H1 (cell line): Measurements from ENCODE around the gene SPDYA. TPM values are rescaled to one million over a fixed set of nuclear protein-coding genes. Genes with fewer than 3 reads are reported as not detected.

Experiments used
- CTCF ChIA-PET: fragments of 300-600 bp; sonication (Branson Sonifier 250); formaldehyde crosslinking; loops from one replicate; lab custom pipeline; 2021; ENCODE audit not compliant: partially characterized antibody; lab: Charles Lee
- POLR2A ChIA-PET: fragments of 300-600 bp; sonication (Branson Sonifier 250); formaldehyde crosslinking; loops from one replicate; lab custom pipeline; 2021; ENCODE audit warnings: inconsistent platforms; ENCODE audit not compliant: partially characterized antibody; lab: Charles Lee
- DNase-seq, 2 experiments: peaks; one replicate each; pipeline versions ENCODE4 v3.0.0 to v3.0.0-alpha.2; 2010 to 2022; ENCODE audit warnings: low spot score in 2 of 2, low read depth in 1 of 2, mixed read lengths in 1 of 2
- FAIRE-seq: peaks from 2 replicates; lab custom pipeline; 2011; peaks lifted over from hg19 to GRCh38; lab: Jason Lieb, UNC
- H2AFZ ChIP-seq: 2 replicates; pipeline ENCODE4 v1.8.1; 2012; ENCODE audit warnings: low read length, inconsistent platforms
- H2AK5ac ChIP-seq: 2 replicates; pipeline ENCODE4 v1.6.1; 2013; ENCODE audit warnings: low read depth, low read length
- H2BK120ac ChIP-seq: replicated peaks from 2 replicates; pipeline ENCODE3; 2013; ENCODE audit warnings: low read depth, low read length, inconsistent platforms
- H2BK12ac ChIP-seq: 2 replicates; pipeline ENCODE4 v1.6.1; 2013; ENCODE audit warnings: low read depth, low read length
- H2BK15ac ChIP-seq: 2 replicates; pipeline ENCODE4 v1.6.1; 2013; ENCODE audit warnings: low read length
- H2BK20ac ChIP-seq: 2 replicates; pipeline ENCODE4 v1.6.1; 2013; ENCODE audit warnings: low read length
- H2BK5ac ChIP-seq: 2 replicates; pipeline ENCODE4 v1.6.1; 2013; ENCODE audit warnings: low read depth, low read length
- H3K14ac ChIP-seq: 2 replicates; pipeline ENCODE4 v1.6.1; 2013; ENCODE audit warnings: inconsistent platforms; ENCODE audit not compliant: insufficient read length
- H3K18ac ChIP-seq: 2 replicates; pipeline ENCODE4 v1.6.1; 2013; ENCODE audit warnings: low read length; ENCODE audit errors: extremely low read depth
- H3K23ac ChIP-seq: 2 replicates; pipeline ENCODE4 v1.6.1; 2013; ENCODE audit warnings: inconsistent platforms; ENCODE audit not compliant: insufficient read length
- H3K23me2 ChIP-seq: 2 replicates; pipeline ENCODE4 v1.6.1; 2013; ENCODE audit warnings: low read depth, low read length
- H3K27ac ChIP-seq: 2 replicates; pipeline ENCODE4 v1.6.1; 2011; ENCODE audit warnings: low read depth, low read length, inconsistent platforms
- H3K27me3 ChIP-seq, 4 experiments: replicated peaks in 1 of 4; 1 replicate in 1 of 4; 2 replicates in 3 of 4; pipeline versions ENCODE4 v1.6.1 to v1.8.1; 2011 to 2013; ENCODE audit warnings: low read length in 3 of 4, mild to moderate bottlenecking in 3 of 4, inconsistent platforms in 2 of 4, mixed read lengths in 2 of 4, moderate library complexity in 1 of 4; ENCODE audit not compliant: control insufficient read depth in 3 of 4, insufficient read depth in 3 of 4; ENCODE audit errors: extremely low read depth in 1 of 4
- H3K36me3 ChIP-seq, 4 experiments: 2 replicates each; pipeline versions ENCODE4 v1.6.1 to v1.8.1; 2011 to 2013; ENCODE audit warnings: mild to moderate bottlenecking in 4 of 4, low read length in 3 of 4, moderate library complexity in 2 of 4, control low read depth in 1 of 4, inconsistent platforms in 1 of 4; ENCODE audit not compliant: insufficient read depth in 4 of 4, control insufficient read depth in 2 of 4
- H3K4ac ChIP-seq: replicated peaks from 2 replicates; pipeline ENCODE3; 2013; ENCODE audit warnings: low read length, low read depth, mixed read lengths, inconsistent platforms; ENCODE audit not compliant: insufficient read length
- H3K4me1 ChIP-seq, 4 experiments: replicated peaks in 1 of 4; 1 replicate in 1 of 4; 2 replicates in 3 of 4; pipeline versions ENCODE4 v1.6.1 to v1.8.1; 2011 to 2013; ENCODE audit warnings: low read length in 3 of 4, inconsistent platforms in 2 of 4, mixed read lengths in 1 of 4; ENCODE audit not compliant: insufficient read depth in 4 of 4, control insufficient read depth in 3 of 4
- H3K4me2 ChIP-seq, 2 experiments: 2 replicates each; pipeline versions ENCODE4 v1.6.1 to v1.8.1; 2011 to 2013; ENCODE audit warnings: low read depth in 2 of 2, low read length in 2 of 2, control low read depth in 1 of 2, inconsistent platforms in 1 of 2, mild to moderate bottlenecking in 1 of 2; ENCODE audit not compliant: insufficient read depth in 1 of 2
- H3K4me3 ChIP-seq, 4 experiments: fragments of 200-600, 300-600 bp in 1 of 4; sonication (generic), shearing (Covaris generic), sonication (Bioruptor Twin) in 1 of 4; 2 replicates each; pipeline versions ENCODE4 v1.5.1 to v1.8.1; 2011 to 2016; ENCODE audit warnings: low read length in 4 of 4, low read depth in 3 of 4, control low read depth in 2 of 4, inconsistent platforms in 2 of 4, mild to moderate bottlenecking in 2 of 4, mixed read lengths in 1 of 4, moderate library complexity in 1 of 4; ENCODE audit not compliant: insufficient read depth in 2 of 4; ENCODE audit errors: extremely low read depth in 1 of 4
- H3K56ac ChIP-seq: replicated peaks from 2 replicates; pipeline ENCODE3; 2013; ENCODE audit warnings: low read depth, mild to moderate bottlenecking, mixed read lengths, low read length, inconsistent platforms; ENCODE audit not compliant: insufficient read length
- H3K79me1 ChIP-seq: 2 replicates; pipeline ENCODE4 v1.6.1; 2013; ENCODE audit warnings: low read depth, low read length, control low read depth
- H3K79me2 ChIP-seq, 2 experiments: 2 replicates each; pipeline versions ENCODE4 v1.6.1 to v1.8.1; 2012 to 2013; ENCODE audit warnings: low read length in 2 of 2, mild to moderate bottlenecking in 2 of 2, inconsistent platforms in 1 of 2; ENCODE audit not compliant: insufficient read depth in 2 of 2, control insufficient read depth in 1 of 2
- H3K9ac ChIP-seq, 4 experiments: replicated peaks in 1 of 4; 1 replicate in 1 of 4; 2 replicates in 3 of 4; pipeline versions ENCODE4 v1.6.1 to v1.8.1; 2011 to 2013; ENCODE audit warnings: low read depth in 3 of 4, low read length in 3 of 4, control low read depth in 2 of 4, mild to moderate bottlenecking in 2 of 4, moderate library complexity in 2 of 4, inconsistent platforms in 1 of 4; ENCODE audit errors: extremely low read depth in 1 of 4
- H3K9me3 ChIP-seq, 2 experiments: 2 replicates each; pipeline versions ENCODE4 v1.6.1 to v1.8.1; 2012 to 2013; ENCODE audit warnings: mild to moderate bottlenecking in 2 of 2, moderate library complexity in 2 of 2, control low read depth in 1 of 2, inconsistent platforms in 1 of 2, low read depth in 1 of 2, low read length in 1 of 2, mixed read lengths in 1 of 2; ENCODE audit not compliant: insufficient read depth in 2 of 2
- H4K20me1 ChIP-seq, 2 experiments: replicated peaks in 1 of 2; 2 replicates each; pipeline versions ENCODE3 to v1.8.1; 2011 to 2013; ENCODE audit warnings: inconsistent platforms in 2 of 2, low read length in 2 of 2, mild to moderate bottlenecking in 1 of 2; ENCODE audit not compliant: insufficient read depth in 2 of 2, control insufficient read depth in 1 of 2
- H4K5ac ChIP-seq: 2 replicates; pipeline ENCODE4 v1.6.1; 2013; ENCODE audit warnings: low read length, low read depth, mixed read lengths, inconsistent platforms; ENCODE audit not compliant: insufficient read length
- H4K8ac ChIP-seq: 2 replicates; pipeline ENCODE4 v1.8.0; 2013; ENCODE audit warnings: mild to moderate bottlenecking, moderate library complexity, low read length, inconsistent platforms; ENCODE audit not compliant: insufficient read depth; ENCODE audit errors: extremely low read depth
- H4K91ac ChIP-seq: replicated peaks from 2 replicates; pipeline ENCODE3; 2013; ENCODE audit warnings: low read length, mixed read lengths, inconsistent platforms; ENCODE audit not compliant: insufficient read length
- BACH1 ChIP-seq: IDR thresholded peaks from 2 replicates; pipeline ENCODE4 v1.6.1; 2012; ENCODE audit warnings: low read length, improper control_type of control experiment
- CHD2 ChIP-seq: IDR thresholded peaks from 2 replicates; pipeline ENCODE4 v1.6.1; 2012; ENCODE audit warnings: low read length, improper control_type of control experiment
- JUN ChIP-seq: IDR thresholded peaks from 2 replicates; pipeline ENCODE4 v1.6.1; 2011; ENCODE audit warnings: low read depth, mild to moderate bottlenecking, improper control_type of control experiment, low read length
- KDM1A ChIP-seq: fragments of 200-600, 300-600 bp; sonication (generic); IDR thresholded peaks from 2 replicates; pipeline ENCODE4 v1.7.1; 2016; ENCODE audit warnings: mild to moderate bottlenecking, low read length, borderline replicate concordance
- PHF8 ChIP-seq: fragments of 200-600 bp; sonication (generic); conservative IDR thresholded peaks from 2 replicates; pipeline ENCODE4 v1.7.1; 2012; ENCODE audit warnings: low read depth, mild to moderate bottlenecking, inconsistent platforms, low read length, moderate library complexity
- POLR2AphosphoS5 ChIP-seq: IDR thresholded peaks from 2 replicates; pipeline ENCODE4 v1.6.1; 2011; ENCODE audit warnings: low read depth, low read length
- RBBP5 ChIP-seq: IDR thresholded peaks from 2 replicates; pipeline ENCODE4 v1.7.1; 2012; ENCODE audit warnings: low read depth, mild to moderate bottlenecking, inconsistent platforms, low read length, moderate library complexity, borderline replicate concordance
- RNF2 ChIP-seq: fragments of 200-900, 300-1000 bp; sonication (generic); IDR thresholded peaks from 2 replicates; pipeline ENCODE4 v1.7.1; 2016; ENCODE audit warnings: borderline replicate concordance, low read depth, mild to moderate bottlenecking, antibody characterized with exemption, low read length; ENCODE audit not compliant: poor library complexity, severe bottlenecking; ENCODE audit errors: missing control alignments
- RXRA ChIP-seq: IDR thresholded peaks from 2 replicates; pipeline ENCODE4 v1.6.1; 2011; ENCODE audit warnings: low read depth, mild to moderate bottlenecking, low read length, moderate library complexity; ENCODE audit not compliant: insufficient read depth
- SP1 ChIP-seq: IDR thresholded peaks from 2 replicates; pipeline ENCODE4 v1.6.1; 2011; ENCODE audit warnings: low read depth, low read length
- SP2 ChIP-seq: IDR thresholded peaks from 2 replicates; pipeline ENCODE4 v1.6.1; 2012; ENCODE audit warnings: mild to moderate bottlenecking, low read length, inconsistent platforms
- SUZ12 ChIP-seq: fragments of 200-600 bp; sonication (generic); IDR thresholded peaks from 2 replicates; pipeline ENCODE4 v1.6.1; 2012; ENCODE audit warnings: mild to moderate bottlenecking, inconsistent platforms, low read length, moderate library complexity, mixed read lengths
- YY1 ChIP-seq: IDR thresholded peaks from 2 replicates; pipeline ENCODE4 v1.6.1; 2011; ENCODE audit warnings: low read depth, mild to moderate bottlenecking, low read length
- WGBS, 2 experiments: shearing (Covaris generic) in 1 of 2; methylation state at CpG; one replicate each; pipeline versions ENCODE4 v1.1.6 to v1.1.7; 2013 to 2015; ENCODE audit warnings: low lambda C conversion rate in 2 of 2, mixed read lengths in 2 of 2, inconsistent platforms in 1 of 2, low coverage in 1 of 2, missing lambda C conversion rate in 1 of 2; ENCODE audit not compliant: insufficient replicate concordance in 2 of 2, insufficient coverage in 1 of 2, insufficient read length in 1 of 2; ENCODE audit errors: extremely low coverage in 1 of 2, missing lambda C conversion rate in 1 of 2; 5-methylcytosine and 5-hydroxymethylcytosine counted together
- polyA plus RNA-seq, 7 experiments: library from polyadenylated mRNA; depleted of rRNA in 3 of 7; stranded (reverse) in 5 of 7; unstranded in 2 of 7; fragments of >200 nt in 5 of 7; fragments of 200-250 nt in 2 of 7; gene quantifications; 1 replicate in 5 of 7; 2 replicates in 1 of 7; 4 replicates in 1 of 7; pipeline versions ENCODE4 v1.2.1 to v1.2.3, GENCODE V29; 2011 to 2013; ENCODE audit warnings: missing spikeins in 2 of 7, mixed read lengths in 2 of 7
- total RNA-seq: library from RNA; stranded (reverse); fragmentation: NEBNext Ultra II Directional; extraction: Animal tissue kit (Norgen Biotek cat#: 25700); gene quantifications from 2 replicates; pipeline ENCODE4 v1.2.1, GENCODE V29; 2021

The SPDYA gene
- total and polyA plus RNA-seq, 2 of the 8 experiments (the other 6 are each of a cell fraction or from before 2014, with no cell fraction given) = 0.12 to 0.35 TPM

- Histone ChIP-seq H3K23me2 (0 out of 2 replicates have a peak, but pooled peaks cover 2% of the 10 kb centered on the region), H2BK120ac (no peak overlapping the region), H3K36me3 (peaks cover 0 to 4% (median 2%) of the 10 kb centered on the region in 4 experiments; a peak in 5 of 8 replicates), H3K27ac (no peak overlapping the region), H4K20me1 (peaks cover 18 to 45% of the 10 kb centered on the region in 2 experiments), H3K4me2 (peak overlapping the region; percentile 73 to 93), H2BK20ac (no peak overlapping the region), H3K4me1 (peaks cover 0 to 3% (median 3%) of the 10 kb centered on the region in 4 experiments; a peak in 4 of 7 replicates), H3K14ac (no peak overlapping the region), H3K27me3 (no peaks in the 10 kb centered on the region; a peak in 1 of 7 replicates), H2AK5ac (no peak overlapping the region), H4K8ac (no peak overlapping the region), H2BK5ac (no peak overlapping the region), H2AFZ (no peak overlapping the region), H3K56ac (no peak overlapping the region), H3K79me1 (no peaks in the 10 kb centered on the region; the same call in 1 of the 2 replicates), H3K18ac (no peak overlapping the region), H4K91ac (no peak overlapping the region), H3K4ac (no peak overlapping the region), H3K9ac (no peak overlapping the region), H2BK15ac (no peak overlapping the region), H3K4me3 (peak overlapping the region; percentile 20 to 99 (median 96); a peak in 5 of 8 replicates), H3K23ac (no peak overlapping the region), H2BK12ac (no peak overlapping the region), H3K9me3 (no peaks in the 10 kb centered on the region), H4K5ac (no peak overlapping the region), H3K79me2 (peaks cover 70 to 74% of the 10 kb centered on the region in 2 experiments)
- 53% methylated on average over 2 of the region's 2 CpGs; no CpG with 5 or more reads in 1 of the 2 experiments for WGBS, 2 experiments
- ChIA-PET CTCF (interaction anchor here (0.6 to 2.2 kb wide), 4 partner anchors 15 to 76 kb away, joined by 3 to 9 read pairs (median 3); partner anchors contain the start of gene TRMT61B), POLR2A (interaction anchor here (1.7 to 6.1 kb wide), 7 partner anchors 8 to 302 kb away, joined by 4 to 63 read pairs (median 11); partner anchors contain the start of gene TRMT61B)
- FAIRE-seq (no peak), DNase-seq (no peak)
- no peak for TF ChIP-seq POLR2AphosphoS5
- TF ChIP-seq CHD2 = no peak
- TF ChIP-seq JUN = no peak
- no peak for TF ChIP-seq YY1
- no peak for TF ChIP-seq RNF2
- no peak for TF ChIP-seq RXRA
- no peak for TF ChIP-seq SP2
- TF ChIP-seq SP1 = no peak
- TF ChIP-seq SUZ12 = no peak
- TF ChIP-seq RBBP5 = no peak
- no peak for TF ChIP-seq KDM1A
- no peak for TF ChIP-seq BACH1
- TF ChIP-seq PHF8 = no peak
Observed at GRCh38 chr2:28896906-28897305, 86.3 kb downstream of the SPDYA start.
